Calu3 (cell line): ENCODE measurements around the gene BLZF1. TPM values are rescaled to one million over a fixed set of nuclear protein-coding genes. Genes with fewer than 3 reads are reported as not detected.

Experiments
- BruUV-seq: library from RNA; stranded (reverse); fragments of 400-500 nt; replicated peaks from 2 replicates; lab custom pipeline; 2021; lab: Mats Ljungman, UMichigan
- CTCF ChIA-PET: fragments of 300-600 bp; sonication (Branson Sonifier 250); formaldehyde crosslinking; loops from one replicate; lab custom pipeline; 2022; ENCODE audit warnings: antibody characterized with exemption; lab: Charles Lee
- DNase-seq: peaks from one replicate; pipeline ENCODE4 v3.0.0; 2022
- H3K27ac Mint-ChIP-seq: one replicate; pipeline ENCODE4 v1.8.0; 2022; ENCODE audit warnings: mixed read lengths; ENCODE audit not compliant: unreplicated experiment
- H3K27me3 Mint-ChIP-seq: one replicate; pipeline ENCODE4 v1.8.0; 2022; ENCODE audit warnings: mixed read lengths; ENCODE audit not compliant: unreplicated experiment
- H3K36me3 Mint-ChIP-seq: one replicate; pipeline ENCODE4 v1.8.0; 2022; ENCODE audit warnings: mild to moderate bottlenecking, moderate library complexity, mixed read lengths; ENCODE audit not compliant: insufficient read depth, unreplicated experiment
- H3K4me1 Mint-ChIP-seq: one replicate; pipeline ENCODE4 v1.8.0; 2022; ENCODE audit warnings: mild to moderate bottlenecking, low read depth, mixed read lengths; ENCODE audit not compliant: unreplicated experiment
- H3K4me3 Mint-ChIP-seq: one replicate; pipeline ENCODE4 v1.8.0; 2022; ENCODE audit warnings: mild to moderate bottlenecking, low read depth, moderate library complexity, mixed read lengths; ENCODE audit not compliant: unreplicated experiment
- H3K9me3 Mint-ChIP-seq: one replicate; pipeline ENCODE4 v1.8.0; 2022; ENCODE audit warnings: low read depth, mixed read lengths; ENCODE audit not compliant: unreplicated experiment
- CTCF ChIP-seq: fragments of 200-600 bp; IDR thresholded peaks from one replicate; pipeline ENCODE4 v1.8.0; 2022; ENCODE audit warnings: antibody characterized with exemption; ENCODE audit not compliant: unreplicated experiment
- intact Hi-C: fragments of 100-400 bp; cut with micrococcal nuclease; formaldehyde crosslinking; loops from one replicate; pipeline ENCODE4 v1.10.0; 2022; ENCODE audit not compliant: unreplicated experiment
- total RNA-seq: library from RNA; stranded (reverse); gene quantifications from 2 replicates; pipeline ENCODE4 v1.2.3, GENCODE V29; 2022

Gene BLZF1
- total RNA-seq, 1 experiment from 2014 or later: 45.7 TPM

- Mint-ChIP-seq H3K36me3 (no peaks in the 10 kb centered on the region), H3K4me3 (peak overlapping the region; percentile 8), H3K27me3 (no peaks in the 10 kb centered on the region), H3K27ac (peak overlapping the region; percentile 52), H3K4me1 (peaks cover 18% of the 10 kb centered on the region), H3K9me3 (no peaks in the 10 kb centered on the region)
- no peak for TF ChIP-seq CTCF
- BruUV-seq: no TSS peak
- no peak for DNase-seq
- intact Hi-C loops: no loop called here
- CTCF ChIA-PET: interaction anchor here (0.6 to 0.8 kb wide), 2 partner anchors 552 to 727 kb away, joined by 3 to 4 read pairs; no protein-coding TSS in a partner anchor
Observed at GRCh38 chr1:169363046-169363730, 4.8 kb upstream of the BLZF1 start.

- no peaks in the 10 kb centered on the region for H3K36me3 Mint-ChIP-seq
- H3K9me3 Mint-ChIP-seq: no peaks in the 10 kb centered on the region
- TF ChIP-seq CTCF: no peak
- no TSS peak for BruUV-seq
- no peak for DNase-seq
- H3K4me3 Mint-ChIP-seq: no peak overlapping the region
- H3K27me3 Mint-ChIP-seq: no peaks in the 10 kb centered on the region
- intact Hi-C loops: loop anchor here (5.0 kb wide), 4 partner anchors 97 to 868 kb away; no protein-coding TSS in a partner anchor
- CTCF ChIA-PET: no interaction called here
- no peak overlapping the region for H3K27ac Mint-ChIP-seq
- H3K4me1 Mint-ChIP-seq: peaks cover 18% of the 10 kb centered on the region
Observed at GRCh38 chr1:169364948-169365347, 3.0 kb upstream of the BLZF1 start.

GRCh38 chr1:169367096-169367685 is 804 bp upstream of the BLZF1 start:
- DNase-seq: no peak
- Mint-ChIP-seq H3K4me3 (no peak overlapping the region), H3K27me3 (no peaks in the 10 kb centered on the region), H3K36me3 (peaks cover 7% of the 10 kb centered on the region), H3K9me3 (no peaks in the 10 kb centered on the region), H3K27ac (no peak overlapping the region), H3K4me1 (peaks cover 20% of the 10 kb centered on the region)
- intact Hi-C loops: loop anchor here (5.0 kb wide), 4 partner anchors 95 to 870 kb away; no protein-coding TSS in a partner anchor
- TSS peak; percentile 71 for BruUV-seq
- no peak for TF ChIP-seq CTCF
- CTCF ChIA-PET: interaction anchor here (0.6 to 1.7 kb wide), 6 partner anchors 13 to 1024 kb away, joined by 3 to 7 read pairs (median 4); partner anchors contain the start of gene SLC19A2

GRCh38 chr1:169368406-169368769 is 393 bp downstream of the BLZF1 start:
- peaks cover 12% of the 10 kb centered on the region for H3K36me3 Mint-ChIP-seq
- no peak overlapping the region for H3K4me3 Mint-ChIP-seq
- CTCF ChIA-PET: interaction anchor here (0.6 to 1.7 kb wide), 9 partner anchors 17 to 765 kb away, joined by 3 to 7 read pairs (median 3); partner anchors contain the start of gene SLC19A2
- BruUV-seq: no TSS peak
- intact Hi-C loops: loop anchor here (5.0 kb wide), 4 partner anchors 94 to 871 kb away; no protein-coding TSS in a partner anchor
- no peak for DNase-seq
- no peak overlapping the region for H3K27ac Mint-ChIP-seq
- H3K4me1 Mint-ChIP-seq: peaks cover 17% of the 10 kb centered on the region
- no peaks in the 10 kb centered on the region for H3K9me3 Mint-ChIP-seq
- no peak for TF ChIP-seq CTCF
- H3K27me3 Mint-ChIP-seq: no peaks in the 10 kb centered on the region
